8988T (cell line): ENCODE measurements around the gene CHST11.
"Not testable (repeated sequence)": the region's sequence is repeated elsewhere in the genome, so short reads cannot be mapped to it uniquely, and the experiment has no call there.

ENCODE experiments used
- DNase-seq: peaks from one replicate; pipeline ENCODE4 v3.0.0; 2011

The CHST11 gene

GRCh38 chr12:104788840-104789271, 332.1 kb downstream of the CHST11 start:
- DNase-seq, result no peak

- peak; percentile 15 for DNase-seq
Observed at GRCh38 chr12:104790296-104791125, 333.8 kb downstream of the CHST11 start.

GRCh38 chr12:104792570-104792969, 335.8 kb downstream of the CHST11 start:
- DNase-seq, result no peak

- no peak for DNase-seq
Observed at GRCh38 chr12:104793285-104793684, 336.5 kb downstream of the CHST11 start.

- no peak for DNase-seq
Observed at GRCh38 chr12:104793968-104794367, 337.2 kb downstream of the CHST11 start.

- DNase-seq, result no peak
Observed at GRCh38 chr12:104796475-104796862, 339.7 kb downstream of the CHST11 start.

- no peak for DNase-seq
Observed at GRCh38 chr12:104799458-104799857, 342.7 kb downstream of the CHST11 start.

- DNase-seq, result no peak
Observed at GRCh38 chr12:104801005-104801404, 344.3 kb downstream of the CHST11 start.

- no peak for DNase-seq
Observed at GRCh38 chr12:104801427-104801826, 344.7 kb downstream of the CHST11 start.

- DNase-seq, result no peak
Observed at GRCh38 chr12:104802208-104802607, 345.5 kb downstream of the CHST11 start.

GRCh38 chr12:104805186-104805585, 348.4 kb downstream of the CHST11 start:
- DNase-seq, result no peak

GRCh38 chr12:104806194-104806593, 349.4 kb downstream of the CHST11 start:
- not testable (repeated sequence) for DNase-seq

- no peak for DNase-seq
Observed at GRCh38 chr12:104809251-104809650, 352.5 kb downstream of the CHST11 start.

- no peak for DNase-seq
Observed at GRCh38 chr12:104809706-104810385, 353.1 kb downstream of the CHST11 start.
